D721Med (cell line): Measurements from ENCODE around the gene ENTPD5.

Experiments
- DNase-seq: peaks from one replicate; pipeline ENCODE4 v3.0.0; 2011; ENCODE audit warnings: low spot score; ENCODE audit not compliant: insufficient read length
- FAIRE-seq: peaks from 2 replicates; lab custom pipeline; 2011; peaks lifted over from hg19 to GRCh38; lab: Jason Lieb, UNC
- CTCF ChIP-seq: IDR thresholded peaks from 2 replicates; pipeline ENCODE4 v1.5.1; 2012; ENCODE audit warnings: mild to moderate bottlenecking, control low read depth; ENCODE audit not compliant: insufficient read depth; ENCODE audit errors: missing control alignments

ENTPD5 gene

DNA sequence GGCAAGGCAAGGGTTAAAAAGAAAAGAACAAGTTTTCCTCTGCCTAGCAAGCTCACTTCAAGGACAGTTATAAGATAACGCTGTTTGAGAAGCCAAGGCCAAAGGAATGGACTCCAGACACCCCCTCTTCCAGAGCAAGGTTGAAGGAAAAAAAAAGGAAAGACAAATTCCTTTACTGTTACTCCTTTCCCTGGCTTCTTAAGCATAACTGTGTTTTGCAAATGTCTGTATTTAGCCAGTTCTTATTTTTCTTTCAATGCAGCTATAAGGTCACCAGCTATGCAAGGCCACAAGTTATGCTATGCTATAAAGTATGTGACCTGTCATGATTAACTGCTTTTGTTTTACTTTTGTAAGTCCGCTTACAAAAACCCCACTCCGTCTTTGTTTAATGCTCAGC, 105.8 kb downstream of the ENTPD5 start:
- FAIRE-seq (no peak), DNase-seq (no peak)
- no peak for TF ChIP-seq CTCF

GRCh38 chr14:73909681-73910080, 109.4 kb downstream of the ENTPD5 start:
- no peak for FAIRE-seq
- TF ChIP-seq CTCF = no peak

More at GRCh38 chr14:73909681-73910080, 109.4 kb downstream of the ENTPD5 start:
- no peak for DNase-seq
